Lower leg skin (tissue), 3 donors: ENCODE data around the gene FGF7.

Experiments
- POLR2A ChIP-seq, 2 donors: fragments of 450-650 bp; IDR thresholded peaks; one replicate each; pipeline ENCODE4 v1.6.1; 2016 to 2017; ENCODE audit warnings: antibody characterized with exemption in 2 of 2, mild to moderate bottlenecking in 1 of 2, moderate library complexity in 1 of 2
- TF ChIP-seq, protein P1 (sequence below), 3 donors: fragments of 450-650 bp; IDR thresholded peaks; one replicate each; pipeline ENCODE4 v1.5.1; 2016; ENCODE audit warnings: antibody characterized with exemption in 3 of 3, mild to moderate bottlenecking in 3 of 3, moderate library complexity in 2 of 3

DNA sequence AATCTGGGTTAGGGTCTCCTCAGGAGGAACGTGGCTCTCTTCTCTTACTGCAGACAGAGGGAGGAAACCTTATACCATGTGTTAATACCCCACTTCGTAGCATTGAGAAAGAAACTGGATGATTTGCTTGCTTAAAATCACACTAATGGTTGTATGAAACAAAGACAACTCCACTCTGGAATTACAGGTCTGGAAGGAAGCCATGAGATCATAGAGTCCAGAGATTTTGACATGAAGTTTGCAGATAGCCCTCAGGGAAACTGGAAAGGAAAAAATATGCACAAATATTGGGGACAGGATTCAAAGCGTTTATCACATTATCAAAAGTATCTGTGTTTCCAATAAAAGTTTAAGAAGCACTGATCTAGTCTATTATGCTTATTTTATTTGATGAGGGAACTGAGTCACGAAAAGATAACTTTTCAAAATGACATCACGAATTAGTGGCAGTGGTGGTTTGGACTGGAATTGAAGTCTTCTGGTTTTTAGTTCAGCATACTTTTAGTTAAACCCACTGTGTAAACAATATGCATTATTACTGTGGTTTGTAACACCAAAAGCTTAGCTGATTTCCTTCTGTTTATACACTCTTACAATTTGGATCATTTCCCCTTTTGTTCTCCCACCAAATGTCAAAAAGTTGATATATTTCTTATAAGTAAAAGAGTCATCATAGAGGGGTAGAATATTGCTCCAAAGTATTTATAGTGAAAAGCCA, 16.8 kb downstream of the FGF7 start:
- TF ChIP-seq, protein P1, sequence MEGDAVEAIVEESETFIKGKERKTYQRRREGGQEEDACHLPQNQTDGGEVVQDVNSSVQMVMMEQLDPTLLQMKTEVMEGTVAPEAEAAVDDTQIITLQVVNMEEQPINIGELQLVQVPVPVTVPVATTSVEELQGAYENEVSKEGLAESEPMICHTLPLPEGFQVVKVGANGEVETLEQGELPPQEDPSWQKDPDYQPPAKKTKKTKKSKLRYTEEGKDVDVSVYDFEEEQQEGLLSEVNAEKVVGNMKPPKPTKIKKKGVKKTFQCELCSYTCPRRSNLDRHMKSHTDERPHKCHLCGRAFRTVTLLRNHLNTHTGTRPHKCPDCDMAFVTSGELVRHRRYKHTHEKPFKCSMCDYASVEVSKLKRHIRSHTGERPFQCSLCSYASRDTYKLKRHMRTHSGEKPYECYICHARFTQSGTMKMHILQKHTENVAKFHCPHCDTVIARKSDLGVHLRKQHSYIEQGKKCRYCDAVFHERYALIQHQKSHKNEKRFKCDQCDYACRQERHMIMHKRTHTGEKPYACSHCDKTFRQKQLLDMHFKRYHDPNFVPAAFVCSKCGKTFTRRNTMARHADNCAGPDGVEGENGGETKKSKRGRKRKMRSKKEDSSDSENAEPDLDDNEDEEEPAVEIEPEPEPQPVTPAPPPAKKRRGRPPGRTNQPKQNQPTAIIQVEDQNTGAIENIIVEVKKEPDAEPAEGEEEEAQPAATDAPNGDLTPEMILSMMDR (IDR thresholded peaks at IDR 0.05): no peak
- no peak for TF ChIP-seq POLR2A (IDR thresholded peaks at IDR 0.05)
